Fibroblast of skin of scalp (primary cell): ENCODE data around the gene SCYGR4. TPM values are rescaled to one million over a fixed set of nuclear protein-coding genes. Genes with fewer than 3 reads are reported as not detected.
"Not testable (repeated sequence)": the region's sequence is repeated elsewhere in the genome, so short reads cannot be mapped to it uniquely, and the experiment has no call there.

ENCODE experiments used
- DNase-seq: peaks from one replicate; pipeline ENCODE4 v3.0.0-alpha.2; 2013
- polyA plus RNA-seq, 2 experiments: library from polyadenylated mRNA; unstranded; fragments of 120-200 nt; gene quantifications; one replicate each; pipeline ENCODE4 v1.2.1, GENCODE V29; 2013; ENCODE audit not compliant: insufficient read length in 2 of 2

The SCYGR4 gene, protein sequence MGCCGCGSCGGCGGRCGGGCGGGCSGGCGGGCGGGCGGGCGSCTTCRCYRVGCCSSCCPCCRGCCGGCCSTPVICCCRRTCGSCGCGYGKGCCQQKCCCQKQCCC
- polyA plus RNA-seq (2013, experiment 1 of 2; ENCODE audit: insufficient read length): not detected
- not detected for polyA plus RNA-seq (2013, experiment 2 of 2; ENCODE audit: insufficient read length)

- no peak for DNase-seq
These were observed at the start of gene SCYGR4 for GRCh38 chr2:227617316-227618230. Gene SCYGR4 (plus strand): TSS chr2:227617498. CDS start chr2:227617498, 0 bp downstream.

- no peak for DNase-seq
These were observed 48.5 kb upstream of the SCYGR4 start for GRCh38 chr2:227568852-227569169.

- DNase-seq: peak; percentile 3
These were observed 46.7 kb upstream of the SCYGR4 start for GRCh38 chr2:227570615-227571014.

DNA sequence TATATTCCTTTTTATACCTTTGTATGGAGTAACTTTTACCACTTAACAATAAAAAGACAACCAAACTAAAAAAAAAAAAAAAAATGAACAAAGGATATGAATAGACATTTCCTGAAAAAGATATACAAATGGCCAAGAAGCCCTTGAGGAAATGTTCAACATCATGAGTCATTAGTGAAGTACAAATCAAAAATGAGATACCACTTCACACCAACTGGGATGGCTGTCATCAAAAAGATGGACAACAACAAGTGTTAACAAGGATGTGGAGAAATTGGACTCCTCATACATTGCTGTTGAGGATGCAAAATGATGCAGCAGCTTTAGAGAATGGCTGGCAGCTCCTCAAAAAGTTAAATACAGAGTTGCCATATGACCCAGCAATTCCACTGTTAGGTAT, 41.2 kb upstream of the SCYGR4 start:
- no peak for DNase-seq

DNA sequence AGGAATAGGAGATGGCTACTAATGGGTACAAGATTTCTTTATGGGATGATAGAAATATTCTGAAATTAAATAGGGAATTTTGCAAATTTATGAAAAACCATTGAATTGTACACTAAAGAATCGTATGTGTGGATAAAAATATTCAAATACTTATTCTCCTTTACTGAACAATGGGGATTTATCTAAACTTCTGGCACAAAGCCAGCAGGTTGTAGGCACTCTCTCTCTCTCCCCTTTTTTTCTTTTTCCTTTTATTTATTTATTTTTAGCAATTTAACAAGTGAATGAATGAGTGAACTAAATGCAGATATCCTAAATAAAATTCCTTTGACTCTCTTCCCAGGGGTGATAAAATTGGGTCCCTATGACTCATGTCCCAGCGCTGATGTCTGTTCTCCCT, 40.5 kb upstream of the SCYGR4 start:
- no peak for DNase-seq

- no peak for DNase-seq
These were observed 39.7 kb upstream of the SCYGR4 start for GRCh38 chr2:227577555-227577954.

- DNase-seq: no peak
These were observed 38.7 kb upstream of the SCYGR4 start for GRCh38 chr2:227578642-227579041.

GRCh38 chr2:227579791-227580190, 37.5 kb upstream of the SCYGR4 start:
- DNase-seq: no peak

DNA sequence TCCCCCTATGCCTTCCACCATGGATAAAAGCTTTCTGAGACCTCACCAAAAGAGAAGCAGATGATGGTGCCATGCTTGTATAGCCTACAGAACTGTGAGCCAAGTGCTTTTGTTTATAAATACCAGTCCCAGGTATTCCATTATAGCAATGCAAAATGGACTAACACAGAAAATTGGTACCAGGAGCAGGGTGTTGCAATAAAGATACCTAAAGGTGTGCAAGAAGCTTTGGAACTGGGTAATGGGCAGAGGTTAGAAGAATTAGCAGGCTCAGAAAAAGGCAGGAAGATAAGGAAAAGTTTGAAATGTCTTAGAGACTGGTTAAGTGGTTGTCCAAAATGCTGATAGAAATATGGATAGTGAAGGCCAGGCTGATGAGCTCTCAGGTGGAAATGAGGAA, 34.9 kb upstream of the SCYGR4 start:
- no peak for DNase-seq

DNA sequence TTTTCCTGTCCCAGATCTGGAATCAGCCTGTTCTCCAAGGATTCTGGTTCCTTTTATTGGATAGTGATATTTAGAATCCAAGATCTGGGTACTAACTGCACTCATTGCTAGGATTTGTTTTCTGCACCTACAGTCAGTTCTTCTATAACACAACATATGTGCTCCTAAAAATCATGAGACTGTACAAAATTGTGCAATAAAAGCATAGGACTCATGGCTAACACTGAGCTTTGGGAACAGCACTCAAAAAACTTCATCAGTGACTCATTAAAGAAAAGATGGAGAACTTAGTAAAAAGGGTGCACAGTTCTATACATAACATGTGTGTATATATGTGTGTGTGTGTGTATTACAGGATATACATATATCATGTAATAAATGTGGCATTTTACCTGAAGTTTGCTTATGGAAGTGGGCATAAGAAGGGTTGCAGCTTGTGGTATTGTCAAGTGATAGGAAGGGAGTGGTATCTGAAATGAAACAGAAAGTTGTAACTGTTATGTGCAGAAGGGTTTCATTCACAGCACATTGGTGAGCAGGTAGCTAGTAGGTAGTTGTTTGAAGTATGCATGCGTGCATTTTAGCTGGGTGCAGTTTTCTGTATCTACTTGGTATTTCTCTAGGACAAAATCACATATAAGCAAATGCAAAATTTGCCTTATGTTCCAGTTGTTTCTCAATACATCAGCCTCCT, 24.5 kb upstream of the SCYGR4 start:
- no peak for DNase-seq

DNA sequence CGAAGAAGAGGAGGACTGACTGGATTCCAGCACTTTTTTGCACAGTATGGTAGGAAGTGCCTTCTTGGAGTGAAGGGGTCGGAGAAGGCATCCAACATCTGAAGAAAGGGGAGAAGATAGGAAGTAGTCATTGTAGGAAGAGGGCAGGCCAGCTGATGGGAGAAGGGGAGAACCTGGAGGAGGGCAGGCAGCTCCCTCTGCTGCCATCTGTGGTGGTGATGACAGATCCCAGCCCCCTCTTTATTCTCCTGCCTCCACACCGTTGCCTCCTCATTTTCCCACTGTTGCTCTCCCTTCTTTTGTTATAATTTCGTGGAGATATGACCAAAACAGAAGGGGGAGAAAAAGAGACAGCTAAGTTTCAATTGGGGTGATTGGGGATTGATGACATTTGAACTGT, 21.5 kb upstream of the SCYGR4 start:
- DNase-seq: no peak

DNA sequence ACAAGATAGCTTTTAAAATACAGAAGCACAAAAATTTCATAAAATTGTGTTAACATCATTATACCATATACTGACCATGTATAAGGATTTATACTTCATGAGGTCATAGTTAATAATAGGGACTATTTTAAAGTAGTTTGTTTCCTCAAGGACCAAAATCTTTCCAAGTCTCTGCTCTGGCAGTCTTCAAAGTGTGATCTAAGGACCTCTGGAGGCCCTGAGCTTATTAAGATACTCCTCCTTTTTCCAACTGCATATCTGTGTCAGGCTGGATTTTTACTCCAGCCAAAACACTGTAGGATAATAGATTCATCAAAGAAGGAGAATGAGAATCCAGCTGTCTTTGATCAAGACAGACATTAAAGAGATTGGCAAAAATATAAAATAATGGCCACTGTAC, 20.3 kb upstream of the SCYGR4 start:
- DNase-seq: no peak

- DNase-seq: no peak
These were observed 19.3 kb upstream of the SCYGR4 start for GRCh38 chr2:227597998-227598397.

GRCh38 chr2:227598835-227599503, 18.3 kb upstream of the SCYGR4 start, which contains the start of gene SCYGR2:
Gene SCYGR2 (plus strand): TSS chr2:227598893. CDS start chr2:227598893, 0 bp downstream.
- DNase-seq: not testable (repeated sequence)

DNA sequence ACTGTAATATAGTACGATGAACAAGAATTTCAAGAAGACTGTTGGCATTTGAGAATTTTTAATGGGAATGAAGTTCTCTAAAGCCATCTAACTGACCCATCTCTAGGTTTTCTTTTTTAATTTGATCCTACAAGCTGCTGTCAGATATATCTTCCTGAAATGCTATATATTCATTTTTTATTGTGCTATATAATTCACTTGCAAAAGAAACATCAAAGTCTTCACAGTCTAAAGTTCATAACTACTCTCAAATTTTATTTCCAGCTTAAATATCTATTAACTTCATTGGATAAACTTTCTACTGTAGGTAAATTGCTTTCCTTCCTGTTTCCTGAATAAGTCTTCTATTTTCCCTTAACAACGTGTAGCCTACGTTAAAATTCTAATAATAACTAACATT, 14.9 kb upstream of the SCYGR4 start:
- DNase-seq: no peak

GRCh38 chr2:227606476-227606875, 10.8 kb upstream of the SCYGR4 start:
- DNase-seq: no peak

DNA sequence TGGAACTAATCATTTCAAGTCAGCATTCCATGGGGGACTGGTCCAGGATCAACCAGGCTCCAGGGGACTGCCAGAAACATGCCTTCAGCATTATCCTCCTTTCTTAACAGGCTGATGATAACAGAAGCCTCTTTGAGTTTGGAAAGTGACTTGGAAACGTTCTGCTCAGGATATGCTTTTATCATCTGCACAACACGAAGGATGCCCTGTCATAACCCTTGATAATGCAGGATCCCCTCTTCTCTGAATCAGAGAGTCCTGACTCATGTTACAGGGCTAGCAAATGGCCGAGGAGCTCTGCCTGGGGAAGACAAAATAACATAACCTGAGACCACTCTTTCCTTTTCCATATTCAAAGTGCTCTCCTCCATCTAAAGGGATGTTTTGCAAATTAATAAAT, 9.4 kb upstream of the SCYGR4 start:
- DNase-seq: no peak

- no peak for DNase-seq
These were observed 8.5 kb upstream of the SCYGR4 start for GRCh38 chr2:227608561-227609338.

GRCh38 chr2:227610123-227610522, 7.2 kb upstream of the SCYGR4 start:
- no peak for DNase-seq

DNA sequence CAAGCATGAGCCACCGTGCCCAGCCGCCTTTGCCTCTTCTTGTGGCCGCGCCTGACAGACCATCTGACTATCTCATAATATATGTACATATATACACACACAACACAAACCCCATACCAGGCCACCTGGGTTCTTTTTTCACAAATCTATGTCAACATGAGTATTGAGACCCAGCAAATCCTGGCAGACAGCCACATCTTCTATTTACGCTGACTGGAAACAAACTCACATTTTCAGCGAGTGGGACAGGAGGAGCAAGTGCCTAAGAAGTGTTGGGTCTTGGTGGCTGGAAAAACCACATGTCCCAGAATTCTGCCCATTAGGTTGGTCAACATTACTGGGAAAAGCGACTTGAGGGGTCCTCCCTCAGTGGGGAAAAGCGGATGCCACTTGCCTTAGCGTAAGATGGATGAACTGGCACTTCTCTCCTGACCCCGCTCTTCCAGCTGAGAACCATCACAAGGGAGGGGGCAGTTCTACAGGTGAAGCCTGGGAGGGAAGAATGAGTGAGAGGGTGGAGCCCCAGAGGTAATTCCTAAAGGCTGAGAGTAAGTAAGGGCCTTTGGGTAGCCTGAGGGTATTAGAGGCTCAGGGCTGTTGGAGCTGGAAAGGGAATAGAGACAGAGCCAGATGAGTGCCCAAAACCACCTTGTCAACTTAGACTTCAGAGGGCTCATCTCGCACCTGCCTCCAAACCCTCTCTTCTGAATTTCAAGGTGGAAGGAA, 4.6 kb upstream of the SCYGR4 start:
- no peak for DNase-seq

DNA sequence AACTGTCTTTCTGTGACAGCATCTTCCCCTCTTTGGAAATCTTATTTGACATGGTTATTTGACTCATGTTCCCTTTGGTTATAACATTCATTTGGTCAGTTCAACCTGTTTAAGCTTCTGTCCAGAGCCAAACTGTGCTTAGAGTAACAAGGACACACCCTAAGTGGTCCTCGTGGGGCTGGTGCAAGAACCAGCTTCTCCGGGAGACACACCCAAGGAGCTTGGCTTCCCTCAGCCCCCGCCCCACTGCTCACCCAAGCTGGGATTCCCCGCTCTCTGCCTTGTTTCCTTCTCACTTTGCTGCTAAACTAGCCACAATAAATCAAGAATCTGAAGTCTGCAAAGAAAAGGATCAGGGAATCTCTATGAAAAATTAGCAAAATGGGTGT, 4.0 kb upstream of the SCYGR4 start:
- no peak for DNase-seq
